Measurements from ENCODE around the gene STUB1.
"Not testable (repeated sequence)": the region's sequence is repeated elsewhere in the genome, so short reads cannot be mapped to it uniquely, and the experiment has no call there.

STUB1 gene

DNA sequence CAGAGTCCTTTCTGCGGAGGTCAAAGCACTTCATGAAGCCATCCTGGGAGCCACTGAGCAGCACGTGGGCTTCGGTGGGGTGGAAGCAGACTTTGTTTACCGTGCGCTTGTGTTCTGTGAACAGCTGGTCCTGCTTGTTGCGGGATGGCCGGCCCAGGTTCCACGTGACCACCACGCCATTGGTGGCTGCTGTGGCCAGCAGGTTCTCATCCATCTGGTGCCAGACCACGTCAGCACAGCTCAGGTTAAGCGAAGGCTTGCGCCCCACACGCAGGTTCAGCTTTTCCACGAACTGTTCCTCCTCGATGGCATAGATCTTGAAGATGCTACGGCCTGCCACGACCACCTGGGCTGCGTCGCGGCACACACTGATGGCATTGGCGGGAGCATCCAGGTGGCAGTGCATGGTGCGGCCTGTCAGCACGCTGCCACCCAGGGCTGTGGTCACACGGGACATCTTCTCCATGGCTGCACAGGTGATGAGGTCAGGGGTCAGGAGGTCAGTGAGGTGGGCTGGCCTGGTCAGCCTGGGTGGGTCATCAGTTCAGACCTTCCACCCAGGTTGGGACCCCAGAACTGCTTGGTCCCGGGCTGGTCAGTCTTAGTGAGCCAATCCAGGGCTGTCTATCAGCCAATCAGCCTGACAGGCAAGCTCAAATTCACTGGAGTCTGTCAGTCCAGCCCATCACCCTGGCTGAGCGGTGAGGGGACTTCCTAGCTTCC lies 9.1 kb downstream of the STUB1 start:
- DNase-seq (ENCODE audit: extremely low spot score), result no peak
- CTCF ChIA-PET, result no interaction called here
- TF ChIP-seq, protein P1, sequence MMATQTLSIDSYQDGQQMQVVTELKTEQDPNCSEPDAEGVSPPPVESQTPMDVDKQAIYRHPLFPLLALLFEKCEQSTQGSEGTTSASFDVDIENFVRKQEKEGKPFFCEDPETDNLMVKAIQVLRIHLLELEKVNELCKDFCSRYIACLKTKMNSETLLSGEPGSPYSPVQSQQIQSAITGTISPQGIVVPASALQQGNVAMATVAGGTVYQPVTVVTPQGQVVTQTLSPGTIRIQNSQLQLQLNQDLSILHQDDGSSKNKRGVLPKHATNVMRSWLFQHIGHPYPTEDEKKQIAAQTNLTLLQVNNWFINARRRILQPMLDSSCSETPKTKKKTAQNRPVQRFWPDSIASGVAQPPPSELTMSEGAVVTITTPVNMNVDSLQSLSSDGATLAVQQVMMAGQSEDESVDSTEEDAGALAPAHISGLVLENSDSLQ (IDR thresholded peaks at IDR 0.05), result peak; percentile 68
- no peak for TF ChIP-seq FOXM1 (IDR thresholded peaks at IDR 0.05; ENCODE audit: borderline replicate concordance)
- TF ChIP-seq FOXK2 (IDR thresholded peaks at IDR 0.05), result no peak
- POLR2A ChIA-PET, result interaction anchor here (1.2 to 2.9 kb wide), 8 partner anchors 8 to 99 kb away, joined by 3 to 33 read pairs (median 8); partner anchors contain the start of genes CHTF18, CIAO3, RHOT2 and RPUSD1

- DNase-seq (ENCODE audit: extremely low spot score); CTCF ChIA-PET: not testable (repeated sequence)
- POLR2A ChIA-PET, result interaction anchor here (2.0 to 2.9 kb wide), 2 partner anchors 10 to 16 kb away, joined by 8 to 33 read pairs; partner anchors contain the start of gene STUB1
Measured at GRCh38 chr16:691242-691641, 11.0 kb downstream of the STUB1 start.

DNA sequence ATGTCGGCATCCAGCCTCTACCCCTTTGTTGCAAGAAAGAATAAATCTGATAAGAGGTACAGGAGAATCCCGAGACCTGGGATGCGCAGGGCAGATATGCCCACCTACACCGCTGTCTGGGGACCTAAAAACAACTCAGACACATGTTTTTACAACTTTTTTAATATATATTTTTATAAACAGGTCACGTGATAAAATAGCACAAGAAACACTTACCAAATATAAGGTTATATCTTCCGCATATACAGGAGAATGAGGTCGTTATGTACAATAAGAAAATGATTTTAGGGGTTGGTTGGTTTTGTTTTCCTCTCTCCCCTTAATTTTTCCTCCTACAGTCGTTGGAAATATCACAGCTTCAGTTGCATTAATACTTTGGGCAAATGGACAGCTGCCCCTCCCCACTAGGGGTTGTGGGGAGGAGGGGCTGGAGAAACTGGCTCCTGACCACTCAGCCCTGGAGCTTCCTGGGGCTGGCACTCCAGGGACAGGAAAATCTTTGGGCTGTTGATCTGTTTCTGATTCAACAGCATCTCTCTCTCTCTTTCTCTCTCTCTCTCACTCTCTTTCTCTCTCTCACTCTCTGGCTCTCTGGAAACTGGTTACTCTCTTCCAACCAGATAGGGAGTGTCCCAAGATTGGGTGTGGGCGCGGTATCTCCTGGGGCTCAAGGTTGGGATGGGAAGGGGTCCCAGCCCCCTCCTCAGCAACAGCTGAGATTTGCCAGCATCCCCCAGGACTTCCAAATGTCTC lies 12.3 kb downstream of the STUB1 start:
- POLR2A ChIA-PET, result interaction anchor here (0.7 to 1.1 kb wide), 2 partner anchors 8 to 12 kb away, joined by 3 to 4 read pairs; partner anchors contain the start of gene STUB1
- CTCF ChIA-PET, result no interaction called here

GRCh38 chr16:693364-693763 lies 13.2 kb downstream of the STUB1 start:
- ChIA-PET POLR2A (interaction anchor here (1.1 kb wide), 1 partner anchor 13 kb away, joined by 4 read pairs; the partner anchor contains the start of gene STUB1), CTCF (no interaction called here)
- DNase-seq (ENCODE audit: extremely low spot score), result no peak
- no peak for TF ChIP-seq ELF4 (IDR thresholded peaks at IDR 0.05)
- no peak for TF ChIP-seq TARDBP (IDR thresholded peaks at IDR 0.05)
- no peak for TF ChIP-seq SUZ12 (IDR thresholded peaks at IDR 0.05)
- TF ChIP-seq, protein P1 (IDR thresholded peaks at IDR 0.05), result no peak
- TF ChIP-seq SP1 (IDR thresholded peaks at IDR 0.05), result no peak
- no peak for TF ChIP-seq ARNT (IDR thresholded peaks at IDR 0.05)
- no peak for TF ChIP-seq FOXA1 (IDR thresholded peaks at IDR 0.05)
- TF ChIP-seq CTBP1 (IDR thresholded peaks at IDR 0.05; ENCODE audit: borderline replicate concordance), result no peak
- no peak for TF ChIP-seq LEF1 (IDR thresholded peaks at IDR 0.05; ENCODE audit: borderline replicate concordance)
- no peak for TF ChIP-seq FOXM1 (IDR thresholded peaks at IDR 0.05; ENCODE audit: borderline replicate concordance)
- TF ChIP-seq FOXK2 (IDR thresholded peaks at IDR 0.05), result no peak
- TF ChIP-seq L3MBTL2 (conservative IDR thresholded peaks at IDR 0.05), result no peak
- no peak for TF ChIP-seq HDGF (IDR thresholded peaks at IDR 0.05; ENCODE audit: borderline replicate concordance)
- TF ChIP-seq NFRKB (IDR thresholded peaks at IDR 0.05), result no peak
- no peak for TF ChIP-seq ZNF384 (IDR thresholded peaks at IDR 0.05)
- TF ChIP-seq BHLHE40 (IDR thresholded peaks at IDR 0.05; ENCODE audit: borderline replicate concordance), result no peak

More for the DNA sequence above, 12.3 kb downstream of the STUB1 start:
- TF ChIP-seq ZNF384 (IDR thresholded peaks at IDR 0.05) (no peak), SUZ12 (IDR thresholded peaks at IDR 0.05) (no peak), ARNT (IDR thresholded peaks at IDR 0.05) (no peak), LEF1 (IDR thresholded peaks at IDR 0.05; ENCODE audit: borderline replicate concordance) (no peak), FOXK2 (IDR thresholded peaks at IDR 0.05) (no peak), SP1 (IDR thresholded peaks at IDR 0.05) (no peak)
- no peak for DNase-seq (ENCODE audit: extremely low spot score)

DNA sequence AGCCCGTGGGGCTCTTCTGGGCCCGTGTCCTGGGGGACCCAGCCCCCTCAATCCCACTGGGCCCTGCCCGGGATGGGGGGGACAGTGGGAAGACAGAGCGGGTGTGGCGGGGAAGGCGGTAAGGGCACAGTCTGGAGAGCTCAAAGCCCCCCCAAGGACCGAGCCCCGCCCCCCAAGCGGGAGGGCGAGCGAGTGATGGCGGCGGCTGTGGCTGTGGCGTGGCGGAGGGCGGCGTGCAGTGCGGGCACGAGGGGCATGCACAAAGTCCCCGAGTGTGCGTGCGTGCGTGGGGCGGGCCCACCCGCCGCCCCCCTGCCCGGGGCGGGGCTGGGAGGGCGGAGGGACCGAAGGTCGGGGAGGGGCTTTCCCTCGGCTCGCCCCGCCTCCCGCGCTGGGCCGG lies 13.6 kb downstream of the STUB1 start:
- POLR2A ChIA-PET, result no interaction called here
- DNase-seq (ENCODE audit: extremely low spot score), result no peak
- CTCF ChIA-PET, result no interaction called here
- TF ChIP-seq SUZ12 (IDR thresholded peaks at IDR 0.05) (no peak), NFRKB (IDR thresholded peaks at IDR 0.05) (no peak), FOXM1 (IDR thresholded peaks at IDR 0.05; ENCODE audit: borderline replicate concordance) (no peak), ZNF384 (IDR thresholded peaks at IDR 0.05) (no peak), HDGF (IDR thresholded peaks at IDR 0.05; ENCODE audit: borderline replicate concordance) (no peak), L3MBTL2 (conservative IDR thresholded peaks at IDR 0.05) (no peak), LEF1 (IDR thresholded peaks at IDR 0.05; ENCODE audit: borderline replicate concordance) (no peak), ARNT (IDR thresholded peaks at IDR 0.05) (no peak), SP1 (IDR thresholded peaks at IDR 0.05) (no peak), CTBP1 (IDR thresholded peaks at IDR 0.05; ENCODE audit: borderline replicate concordance) (no peak)
- TF ChIP-seq, protein P1 (IDR thresholded peaks at IDR 0.05), result no peak

DNA sequence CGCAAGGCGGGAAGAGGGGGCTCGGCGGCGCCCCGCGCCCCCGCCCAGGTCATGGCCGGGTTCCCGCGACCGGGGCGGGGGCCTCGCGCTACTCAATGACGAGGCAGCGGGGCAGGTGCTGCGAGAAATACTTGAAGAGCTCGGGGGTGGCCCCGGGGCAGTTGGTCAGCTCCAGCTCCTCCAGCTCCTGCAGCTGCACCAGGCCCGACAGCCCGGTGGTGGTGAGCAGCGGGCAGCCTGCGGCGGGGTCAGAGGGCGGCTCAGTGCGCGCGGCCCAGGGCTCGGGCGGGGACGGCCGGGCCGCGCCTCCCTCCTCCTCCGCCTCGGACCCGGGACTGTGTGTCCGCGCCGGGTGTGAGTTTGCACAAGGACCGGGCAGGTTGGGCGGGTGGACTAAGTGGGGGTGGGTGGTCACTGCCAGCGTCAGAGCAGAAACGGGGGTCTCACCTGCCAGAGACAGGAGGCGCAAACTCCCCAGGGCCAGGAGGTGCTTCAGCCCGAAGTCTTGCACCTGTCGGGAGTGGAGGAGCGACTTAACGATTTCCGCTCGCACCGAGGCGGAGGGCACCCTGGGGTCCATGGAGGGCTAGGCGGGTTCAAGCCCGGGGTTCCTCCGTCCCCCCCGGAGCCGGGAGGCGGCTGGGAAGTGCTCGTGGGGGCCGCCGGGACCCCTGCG lies 14.1 kb downstream of the STUB1 start:
- no peak for DNase-seq (ENCODE audit: extremely low spot score)
- no peak for TF ChIP-seq L3MBTL2 (conservative IDR thresholded peaks at IDR 0.05)
- TF ChIP-seq, protein P1 (IDR thresholded peaks at IDR 0.05), result no peak
- no peak for TF ChIP-seq BHLHE40 (IDR thresholded peaks at IDR 0.05; ENCODE audit: borderline replicate concordance)
- TF ChIP-seq SP1 (IDR thresholded peaks at IDR 0.05), result no peak
- TF ChIP-seq NFRKB (IDR thresholded peaks at IDR 0.05), result no peak
- TF ChIP-seq LEF1 (IDR thresholded peaks at IDR 0.05; ENCODE audit: borderline replicate concordance), result no peak
- no peak for TF ChIP-seq FOXA1 (IDR thresholded peaks at IDR 0.05)
- no peak for TF ChIP-seq TARDBP (IDR thresholded peaks at IDR 0.05)
- TF ChIP-seq FOXM1 (IDR thresholded peaks at IDR 0.05; ENCODE audit: borderline replicate concordance), result no peak
- CTCF ChIA-PET, result no interaction called here
- POLR2A ChIA-PET, result no interaction called here

All from HEK293T (cell line).